Adrenal gland (tissue), 5 donors: ENCODE data around the gene UNC5C.

Experiments used
- CTCF ChIP-seq, 6 experiments: fragments of 450-650 bp in 4 of 6; fragments of 200-600 bp in 2 of 6; sonication (generic) in 1 of 6; IDR thresholded peaks; 1 replicate in 5 of 6; 2 replicates in 1 of 6; pipeline versions ENCODE4 v1.5.1 to v1.8.0; 2016 to 2021; ENCODE audit warnings: antibody characterized with exemption in 6 of 6, mild to moderate bottlenecking in 2 of 6, moderate library complexity in 1 of 6
- POLR2A ChIP-seq, 2 donors: fragments of 450-650 bp; IDR thresholded peaks; one replicate each; pipeline ENCODE4 v1.6.1; 2017; ENCODE audit warnings: antibody characterized with exemption in 2 of 2, mild to moderate bottlenecking in 2 of 2, moderate library complexity in 1 of 2
- donor health status: DM: no; HTN: no; CAD: no.

GRCh38 chr4:95494186-95494585 is 54.6 kb downstream of the UNC5C start:
- no peak for TF ChIP-seq CTCF (IDR thresholded peaks at IDR 0.05)
- no peak for TF ChIP-seq POLR2A (IDR thresholded peaks at IDR 0.05)
